GDM1 (cell line): ENCODE measurements around the gene NPPA.
A peak's percentile ranks its signal among the peaks of the same experiment; 100 is the strongest.
"Not testable (repeated sequence)": the region's sequence is repeated elsewhere in the genome, so short reads cannot be mapped to it uniquely, and the experiment has no call there.

ENCODE experiments used
- DNase-seq: peaks from one replicate; lab custom pipeline; 2025; lab: John Stamatoyannopoulos, UW

NPPA gene

GRCh38 chr1:11807133-11807532, 40.5 kb downstream of the NPPA start:
- no peak for DNase-seq

DNA sequence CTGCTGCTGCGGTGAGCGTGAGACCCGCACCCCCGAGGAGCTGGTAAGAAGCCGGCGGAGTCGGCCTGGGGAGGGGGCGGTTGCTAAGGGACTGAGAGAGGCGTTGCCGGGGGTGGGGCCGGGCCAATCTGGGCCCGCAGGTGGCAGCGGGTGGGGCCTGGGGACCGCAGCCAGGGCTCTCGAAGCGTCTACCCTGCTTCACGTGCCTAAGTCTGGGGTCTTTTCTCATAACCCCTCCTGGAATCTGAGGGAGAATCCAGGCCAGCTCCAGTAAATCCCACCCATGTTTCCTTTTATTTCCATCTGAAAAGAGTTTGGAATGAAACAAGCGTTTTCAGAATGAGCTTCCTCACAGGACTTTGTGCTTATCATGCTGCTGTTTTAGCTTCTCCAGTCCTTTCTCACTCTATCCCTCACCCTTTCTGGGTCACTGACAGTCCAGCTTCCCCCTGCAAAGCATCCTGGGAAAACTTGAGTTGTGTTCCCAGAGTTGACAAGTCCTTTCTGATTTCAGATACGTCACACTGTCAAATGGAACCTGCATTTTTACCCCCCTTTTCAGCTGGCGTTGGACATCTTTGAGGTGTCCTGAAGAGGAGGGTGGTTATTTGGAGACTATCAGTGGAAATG, 41.2 kb downstream of the NPPA start:
- no peak for DNase-seq

- peak; percentile 99 for DNase-seq
Measured at GRCh38 chr1:11805422-11806306, 41.9 kb downstream of the NPPA start, which contains the start of the genes CLCN6 and MTHFR. CLCN6 (plus strand) TSS chr1:11806191; CDS start chr1:11806263, 72 bp downstream. MTHFR (minus strand) TSS chr1:11805964; CDS start chr1:11803116, 2,848 bp downstream.

- no peak for DNase-seq
Measured at GRCh38 chr1:11804666-11805421, 42.7 kb downstream of the NPPA start.

DNA sequence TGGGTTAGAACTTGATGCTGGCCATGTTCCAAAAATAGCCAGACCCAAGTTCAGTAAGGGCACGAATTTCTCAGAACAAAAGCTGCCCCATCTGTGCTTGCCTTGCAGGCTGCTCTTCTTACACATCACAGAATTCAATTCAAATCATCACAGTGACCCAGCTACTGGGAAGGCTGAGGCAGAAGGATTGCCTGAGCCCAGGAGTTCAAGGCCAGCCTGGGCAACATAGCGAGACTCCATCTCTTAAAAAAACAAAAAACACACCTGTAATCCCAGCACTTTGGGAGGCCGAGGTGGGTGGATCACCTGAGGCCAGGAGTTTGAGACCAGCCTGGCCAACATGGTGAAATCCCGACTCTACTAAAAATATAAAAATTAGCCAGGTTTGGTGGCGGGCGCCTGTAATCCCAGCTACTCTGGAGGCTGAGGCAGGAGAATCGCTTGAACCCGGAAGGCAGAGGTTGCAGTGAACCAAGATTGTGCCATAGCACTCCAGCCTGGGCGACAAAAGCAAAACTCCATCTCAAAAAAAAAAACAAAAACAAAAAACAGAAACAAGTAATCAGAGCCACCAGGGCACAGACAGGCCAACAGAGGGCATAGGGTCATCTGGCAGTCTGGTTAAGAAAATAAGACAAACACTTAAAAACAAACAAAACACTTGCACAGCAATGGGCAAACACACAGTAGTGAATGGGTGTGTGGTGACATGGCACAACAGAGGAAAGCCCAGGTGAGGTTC, 43.5 kb downstream of the NPPA start:
- not testable (repeated sequence) for DNase-seq

DNA sequence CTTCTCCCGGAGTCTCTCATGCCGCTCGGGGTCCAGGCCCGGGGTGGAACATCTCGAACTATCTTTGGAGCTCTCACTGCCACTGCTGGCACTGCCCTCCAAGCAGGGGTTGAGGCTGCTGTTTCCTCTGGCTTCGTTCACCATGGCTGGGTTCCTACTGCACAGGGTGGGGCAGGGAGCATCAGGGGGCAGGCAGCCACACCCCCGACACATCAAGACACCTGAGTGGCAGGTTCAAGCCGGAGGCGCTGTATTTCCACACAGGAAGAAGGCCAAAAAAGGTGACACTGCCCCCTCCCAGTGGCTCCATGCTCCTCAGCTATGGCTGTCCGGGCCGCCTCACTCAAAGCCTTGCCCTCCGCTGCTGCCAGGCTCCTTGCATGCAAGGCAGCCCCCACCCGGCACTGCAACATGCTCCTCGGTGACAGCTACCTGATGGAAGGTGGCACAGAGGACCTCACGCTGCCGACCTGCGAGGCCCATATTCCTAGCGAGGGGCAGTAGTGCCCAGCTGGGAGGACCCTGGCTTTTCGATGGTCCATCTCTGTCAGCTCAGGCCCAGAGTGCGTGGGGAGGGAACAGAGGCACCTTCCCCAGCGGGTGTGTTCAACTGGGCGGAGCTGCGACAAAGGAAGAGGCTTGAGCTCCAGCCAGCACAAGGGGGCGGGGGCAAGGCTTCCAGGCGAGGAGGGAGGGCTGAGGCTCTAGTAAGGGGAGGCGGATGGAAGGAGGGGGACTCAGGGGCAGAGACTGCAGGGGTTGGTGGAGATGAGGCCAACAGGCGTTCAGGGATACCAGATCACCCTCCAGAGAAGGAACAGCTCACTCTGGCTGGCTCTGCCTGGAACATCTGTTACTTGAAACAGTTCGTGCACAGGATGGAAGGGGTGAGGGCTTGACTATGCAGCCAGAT, 44.4 kb downstream of the NPPA start:
- peak; percentile 89 for DNase-seq

GRCh38 chr1:11802616-11802972, 45.0 kb downstream of the NPPA start:
- no peak for DNase-seq

DNA sequence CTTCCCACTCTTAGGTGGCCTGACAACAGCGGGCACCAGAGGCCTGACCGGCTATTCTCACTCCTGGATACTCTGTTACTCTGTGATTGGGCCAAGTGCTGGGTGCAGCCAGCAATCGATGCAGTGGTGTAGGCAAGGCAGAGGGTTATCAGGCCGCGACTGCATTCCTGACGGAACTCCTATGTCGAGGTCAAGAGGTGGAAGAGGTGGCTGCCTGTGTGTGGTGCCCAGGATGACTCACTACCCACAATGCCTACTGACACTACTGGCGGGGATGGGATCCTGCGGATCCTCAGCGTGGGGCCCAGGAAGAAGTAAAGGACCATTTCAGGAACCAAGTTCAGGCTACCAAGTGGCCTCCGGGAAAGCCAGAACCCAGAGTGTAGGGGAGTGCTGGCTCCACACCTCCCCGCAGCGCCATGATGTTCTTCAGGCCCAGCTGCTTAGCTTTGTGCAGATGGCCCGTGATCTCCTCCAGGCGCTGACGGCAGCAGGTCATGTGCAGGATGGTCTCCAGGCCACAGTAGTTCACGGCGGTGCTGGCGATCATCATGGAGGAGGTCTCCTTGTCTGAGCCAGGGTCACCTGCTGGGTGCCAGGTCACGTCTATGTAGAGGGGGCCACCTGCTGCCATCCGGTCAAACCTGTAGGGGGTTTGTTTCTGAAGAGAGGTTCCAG, 46.7 kb downstream of the NPPA start:
- DNase-seq = no peak

DNA sequence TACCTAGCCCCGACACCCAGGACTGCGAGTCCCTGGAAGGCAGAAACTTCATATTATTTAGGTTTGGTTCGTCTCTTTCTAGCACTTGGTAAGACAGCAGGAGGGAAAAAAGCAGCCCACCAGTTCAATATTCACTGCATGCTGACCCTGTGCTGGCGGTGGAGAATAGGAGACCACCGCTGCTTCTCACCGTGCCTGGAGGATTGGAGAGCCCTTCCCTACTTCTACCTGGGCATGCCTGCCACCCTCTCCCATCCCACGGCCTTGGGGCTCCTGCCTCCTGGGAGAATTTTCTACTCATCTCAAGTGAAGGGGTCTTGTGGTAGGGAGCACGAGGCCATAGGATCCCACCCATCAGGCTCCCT, 47.2 kb downstream of the NPPA start:
- no peak for DNase-seq

DNA sequence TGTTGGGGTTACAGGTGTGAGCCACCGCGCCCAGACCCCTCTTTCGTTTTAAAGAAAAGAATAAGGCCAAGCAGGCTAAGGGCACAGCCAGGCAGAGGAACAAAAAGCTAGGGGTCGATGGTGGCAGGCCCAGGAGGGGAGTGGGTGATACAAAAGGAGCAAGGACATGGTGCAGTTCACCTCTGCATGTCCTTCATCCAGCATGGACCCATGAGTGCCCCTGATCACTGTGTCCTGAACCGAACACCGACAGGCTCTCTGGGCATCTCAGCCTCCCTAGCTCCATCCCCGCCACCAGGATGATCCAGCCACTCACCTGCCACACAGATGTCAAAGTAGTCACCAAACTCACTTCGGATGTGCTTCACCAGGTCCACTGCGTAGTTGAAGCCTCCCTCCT, 47.7 kb downstream of the NPPA start:
- DNase-seq = no peak

- DNase-seq = no peak
Measured at GRCh38 chr1:11799099-11799498, 48.5 kb downstream of the NPPA start.

- DNase-seq = no peak
Measured at GRCh38 chr1:11797525-11798216, 49.9 kb downstream of the NPPA start.

GRCh38 chr1:11796036-11796828, 51.4 kb downstream of the NPPA start:
- no peak for DNase-seq
